HepG2 (cell line): ENCODE results near the gene TSPAN8. TPM values are rescaled to one million over a fixed set of nuclear protein-coding genes. Genes with fewer than 3 reads are reported as not detected.

Experiments
- ATAC-seq: fragments of 200-7000 bp; cut with Tn5 transposase; 3 replicates; pipeline ENCODE4 v1.9.1; 2020; ENCODE audit warnings: mild to moderate bottlenecking, moderate library complexity
- BruUV-seq: library from RNA; stranded (reverse); fragments of 400-500 nt; replicated peaks from 2 replicates; lab custom pipeline; 2021; lab: Mats Ljungman, UMichigan
- CTCF ChIA-PET: fragments of 300-600 bp; formaldehyde crosslinking; extraction: SDS; loops from one replicate; lab custom pipeline; 2021; ENCODE audit warnings: low total read pairs, inconsistent platforms, low intra/inter-chr PET ratio; lab: Yijun Ruan, JAX
- POLR2A ChIA-PET: fragments of 350-600 bp; sonication (Branson Sonifier 250); formaldehyde crosslinking; loops from one replicate; lab custom pipeline; 2020; ENCODE audit warnings: antibody characterized with exemption, inconsistent platforms; lab: Yijun Ruan, JAX
- DNase-seq: peaks from one replicate; pipeline ENCODE4 v3.0.0-alpha.2; 2015; ENCODE audit warnings: low spot score
- FAIRE-seq: peaks from 3 replicates; lab custom pipeline; 2011; peaks lifted over from hg19 to GRCh38; lab: Jason Lieb, UNC
- H2AFZ ChIP-seq: one replicate; pipeline ENCODE4 v1.6.1; 2011; ENCODE audit warnings: low read length, inconsistent platforms
- H3K27ac ChIP-seq: fragments of 300-600 bp; 3 replicates; pipeline ENCODE4 v1.8.0; 2011; ENCODE audit warnings: mixed run types, mild to moderate bottlenecking, mixed read lengths, low read length, inconsistent platforms; ENCODE audit not compliant: insufficient read depth; ENCODE audit errors: extremely low read length
- H3K27me3 ChIP-seq, 2 experiments: fragments of 200-600 bp in 1 of 2; 2 replicates in 1 of 2; 3 replicates in 1 of 2; pipeline versions ENCODE4 v1.6.0 to v1.8.0; 2011; ENCODE audit warnings: low read length in 2 of 2, mild to moderate bottlenecking in 2 of 2, moderate library complexity in 2 of 2, inconsistent platforms in 1 of 2; ENCODE audit not compliant: insufficient read depth in 2 of 2, control insufficient read depth in 1 of 2
- H3K36me3 ChIP-seq, 2 experiments: fragments of 200-600 bp in 1 of 2; replicated peaks in 1 of 2; 2 replicates in 1 of 2; 3 replicates in 1 of 2; pipeline versions ENCODE4 v1.5.1 to v1.8.0; 2011; ENCODE audit warnings: low read length in 2 of 2, inconsistent platforms in 1 of 2; ENCODE audit not compliant: insufficient read depth in 2 of 2, control insufficient read depth in 1 of 2
- H3K4me1 ChIP-seq: 2 replicates; pipeline ENCODE4 v1.5.1; 2012; ENCODE audit warnings: low read length, inconsistent platforms; ENCODE audit not compliant: insufficient read depth
- H3K4me2 ChIP-seq: 2 replicates; pipeline ENCODE4 v1.6.0; 2011; ENCODE audit warnings: low read depth, low read length, inconsistent platforms
- H3K4me3 ChIP-seq, 3 experiments: fragments of 200-600 bp in 1 of 3; sonication (generic), shearing (Covaris generic) in 1 of 3; replicated peaks in 1 of 3; 2 replicates each; pipeline ENCODE4 v1.5.1; 2011 to 2016; ENCODE audit warnings: low read length in 3 of 3, inconsistent platforms in 2 of 3, low read depth in 2 of 3, mild to moderate bottlenecking in 2 of 3, control low read depth in 1 of 3, mixed read lengths in 1 of 3; ENCODE audit not compliant: insufficient read depth in 1 of 3
- H3K79me2 ChIP-seq: one replicate; pipeline ENCODE4 v1.6.1; 2011; ENCODE audit warnings: low read length, inconsistent platforms; ENCODE audit not compliant: insufficient read depth
- H3K9ac ChIP-seq: 2 replicates; pipeline ENCODE4 v1.6.0; 2011; ENCODE audit warnings: mild to moderate bottlenecking, low read depth, low read length, inconsistent platforms; ENCODE audit not compliant: insufficient read depth
- H3K9me3 ChIP-seq: 2 replicates; pipeline ENCODE4 v1.5.1; 2012; ENCODE audit warnings: mild to moderate bottlenecking, low read length
- H4K20me1 ChIP-seq: 2 replicates; pipeline ENCODE4 v1.6.0; 2011; ENCODE audit warnings: inconsistent platforms, mild to moderate bottlenecking, low read length, moderate library complexity; ENCODE audit not compliant: insufficient read depth
- CHD2 ChIP-seq: IDR thresholded peaks from 2 replicates; pipeline ENCODE4 v1.6.1; 2011; ENCODE audit warnings: low read depth, low read length, improper control_type of control experiment
- CHD4 ChIP-seq: fragments of 200-600 bp; sonication (generic); IDR thresholded peaks from 2 replicates; pipeline ENCODE4 v1.7.0; 2017; ENCODE audit warnings: mild to moderate bottlenecking, low read length, borderline replicate concordance
- FOXA1 ChIP-seq, 2 experiments: fragments of 450-650 bp in 1 of 2; sonication (generic) in 1 of 2; formaldehyde crosslinking in 1 of 2; IDR thresholded peaks; 2 replicates each; pipeline versions ENCODE4 v1.4.0 to v1.6.1; 2016 to 2020; ENCODE audit warnings: missing genetic modification reagents in 1 of 2
- FOXA3 ChIP-seq: IDR thresholded peaks from 2 replicates; pipeline ENCODE4 v1.6.1; 2016; ENCODE audit warnings: missing genetic modification reagents, missing compliant biosample characterization
- GATAD2A ChIP-seq: IDR thresholded peaks from 2 replicates; pipeline ENCODE4 v1.6.1; 2016
- NFE2L2 ChIP-seq: fragments of 150-350 bp; IDR thresholded peaks from 2 replicates; pipeline ENCODE4 v1.6.1; 2014; ENCODE audit warnings: low read length
- NR2F6 ChIP-seq, 2 experiments: IDR thresholded peaks; 2 replicates each; pipeline ENCODE4 v1.6.1; 2016; ENCODE audit warnings: antibody characterized with exemption in 1 of 2, mild to moderate bottlenecking in 1 of 2
- SOX13 ChIP-seq, 3 experiments: fragments of 450-650 bp in 1 of 3; sonication (generic) in 1 of 3; formaldehyde crosslinking in 1 of 3; IDR thresholded peaks in 2 of 3; conservative IDR thresholded peaks in 1 of 3; 2 replicates each; pipeline versions ENCODE4 v1.5.0 to v1.6.1; 2016 to 2020; ENCODE audit warnings: antibody characterized with exemption in 1 of 3, mild to moderate bottlenecking in 1 of 3, missing compliant biosample characterization in 1 of 3, missing genetic modification reagents in 1 of 3, moderate library complexity in 1 of 3
- TCF7L2 ChIP-seq: IDR thresholded peaks from 2 replicates; pipeline ENCODE4 v1.6.1; 2011; ENCODE audit warnings: mild to moderate bottlenecking, low read depth, low read length, moderate library complexity
- THAP11 ChIP-seq: IDR thresholded peaks from 2 replicates; pipeline ENCODE4 v1.6.1; 2016; ENCODE audit warnings: missing biosample characterization, missing genetic modification reagents
- ZNF337 ChIP-seq: sonication (generic); formaldehyde crosslinking; IDR thresholded peaks from 2 replicates; pipeline ENCODE4 v1.5.1; 2020; ENCODE audit warnings: missing genetic modification reagents, low read depth, mild to moderate bottlenecking, borderline replicate concordance
- ZNF441 ChIP-seq: sonication (generic); formaldehyde crosslinking; IDR thresholded peaks from 2 replicates; pipeline ENCODE4 v1.7.0; 2021; ENCODE audit warnings: missing genetic modification reagents, borderline replicate concordance
- ZNF615 ChIP-seq: sonication (generic); formaldehyde crosslinking; IDR thresholded peaks from 2 replicates; pipeline ENCODE4 v1.5.0; 2020; ENCODE audit warnings: mild to moderate bottlenecking, missing genetic modification reagents, borderline replicate concordance
- WGBS: methylation state at CpG from one replicate; pipeline ENCODE4 v1.1.6; 2017; ENCODE audit warnings: low lambda C conversion rate; 5-methylcytosine and 5-hydroxymethylcytosine counted together
- in situ Hi-C: cut with HindIII; loops from 2 replicates; pipeline ENCODE4 v1.10.0; 2017; ENCODE audit warnings: low pct_unique_long_range_greater_than_20kb; ENCODE audit not compliant: extremely low pct_ligation_motif_present
- intact Hi-C: fragments of 100-400 bp; cut with micrococcal nuclease; formaldehyde crosslinking; loops from one replicate; pipeline ENCODE4 v1.10.0; 2022; ENCODE audit not compliant: unreplicated experiment
- polyA plus RNA-seq, 8 experiments: library from polyadenylated mRNA; depleted of rRNA in 3 of 8; stranded (reverse) in 7 of 8; unstranded in 1 of 8; fragments of >200 nt; fragmentation: Illumina TruSeq in 4 of 8; extraction: Trizol in 4 of 8; gene quantifications; 2 replicates each; pipeline versions ENCODE4 v1.2.1 to v1.2.3, GENCODE V29; 2011 to 2016; ENCODE audit warnings: low read depth in 4 of 8, missing spikeins in 1 of 8, mixed read lengths in 1 of 8; ENCODE audit not compliant: insufficient read depth in 1 of 8
- total RNA-seq, 5 experiments: library from RNA; depleted of rRNA; stranded (reverse); fragments of >200 nt; fragmentation: Illumina TruSeq; extraction: Trizol; gene quantifications; 2 replicates each; pipeline ENCODE4 v1.2.3, GENCODE V29; 2016; ENCODE audit warnings: low read depth in 1 of 5
- TF ChIP-seq, protein P1 (sequence below): sonication (generic); formaldehyde crosslinking; IDR thresholded peaks from 2 replicates; pipeline ENCODE4 v1.4.0; 2020; ENCODE audit warnings: mild to moderate bottlenecking, low read depth, missing genetic modification reagents
- TF ChIP-seq, protein P2 (sequence below): IDR thresholded peaks from 2 replicates; pipeline ENCODE4 v1.6.1; 2016; ENCODE audit warnings: missing biosample characterization, missing genetic modification reagents, low read depth

The TSPAN8 gene
- total and polyA plus RNA-seq, 2 of the 13 experiments (the other 11 are each of a cell fraction or from before 2014, with no cell fraction given) = 3.4 to 3.9 TPM

DNA sequence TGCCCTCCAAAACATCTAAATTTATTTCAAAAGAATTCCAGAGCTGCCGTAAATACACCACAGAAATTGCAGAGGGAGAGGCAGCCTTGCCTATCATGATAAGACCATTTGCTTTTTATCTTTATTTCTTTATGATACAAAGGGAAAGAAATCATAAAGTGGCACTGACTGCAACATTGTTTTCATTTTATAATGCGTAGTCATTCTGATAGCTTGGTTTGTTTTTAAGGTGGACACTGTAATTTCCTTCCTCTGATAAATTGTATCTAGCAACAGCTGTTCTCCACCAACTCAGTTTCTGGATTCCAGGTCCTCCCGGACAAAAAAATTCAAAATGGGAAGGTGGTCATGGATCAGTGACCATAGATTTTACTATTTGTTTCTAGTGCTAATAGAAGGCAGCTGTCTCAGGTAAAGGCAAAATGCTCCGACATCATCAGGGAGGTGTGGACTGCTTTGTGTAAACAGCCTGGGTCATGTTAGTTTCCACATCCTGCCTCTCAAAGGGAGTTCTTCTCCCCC is 623 bp upstream of the TSPAN8 start:
- DNase-seq = peak; percentile 54
- no peak for ATAC-seq
- peak overlapping the region; percentile 31 for H2AFZ ChIP-seq
- no peak for FAIRE-seq
- no peaks in the 10 kb centered on the region for H3K9me3 ChIP-seq
- H3K79me2 ChIP-seq = no peaks in the 10 kb centered on the region
- no peaks in the 10 kb centered on the region for H4K20me1 ChIP-seq
- peak overlapping the region; percentile 54 for H3K27ac ChIP-seq
- peaks cover 88% of the 10 kb centered on the region for H3K4me1 ChIP-seq
- intact Hi-C loops (loop anchor here (2.0 to 10.0 kb wide), 2 partner anchors 20 to 276 kb away; partner anchors contain the start of gene LGR5), in situ Hi-C loops (no loop called here)
- H3K9ac ChIP-seq = peak overlapping the region; percentile 32; the same call in 1 of the 2 replicates
- POLR2A ChIA-PET = no interaction called here
- BruUV-seq = no TSS peak
- H3K4me3 ChIP-seq = no peak overlapping the region; a peak in 1 of 6 replicates
- peak overlapping the region; percentile 48 for H3K4me2 ChIP-seq
- WGBS = 25% methylated on average over 4 of the region's 4 CpGs
- CTCF ChIA-PET = no interaction called here
- no peaks in the 10 kb centered on the region for H3K36me3 ChIP-seq
- no peaks in the 10 kb centered on the region for H3K27me3 ChIP-seq
- TF ChIP-seq FOXA3 (CRISPR knock-in tag) = peak; percentile 89
- TF ChIP-seq NFE2L2 = 0 out of 2 replicates have a peak, but pooled peaks have one; percentile 2
- TF ChIP-seq ZNF441 (CRISPR knock-in tag) = no peak
- peak; percentile 54 for TF ChIP-seq GATAD2A (CRISPR knock-in tag)
- no peak; the same call in 1 of the 2 replicates for TF ChIP-seq CHD4
- no peak for TF ChIP-seq SOX13 (IDR thresholded peaks at IDR 0.05)
- 0 out of 4 replicates have a peak, but pooled peaks of 1 of the 2 experiments have one; percentile 19 for TF ChIP-seq SOX13 (CRISPR knock-in tag; conservative IDR thresholded peaks at IDR 0.05 in 1 of 2, IDR thresholded peaks at IDR 0.05 in 1 of 2)
- TF ChIP-seq THAP11 = 0 out of 2 replicates have a peak, but pooled peaks have one; percentile 15
- TF ChIP-seq FOXA1 (IDR thresholded peaks at IDR 0.05) = no peak
- TF ChIP-seq FOXA1 (CRISPR knock-in tag; IDR thresholded peaks at IDR 0.05) = peak; percentile 80
- TF ChIP-seq, protein P1, sequence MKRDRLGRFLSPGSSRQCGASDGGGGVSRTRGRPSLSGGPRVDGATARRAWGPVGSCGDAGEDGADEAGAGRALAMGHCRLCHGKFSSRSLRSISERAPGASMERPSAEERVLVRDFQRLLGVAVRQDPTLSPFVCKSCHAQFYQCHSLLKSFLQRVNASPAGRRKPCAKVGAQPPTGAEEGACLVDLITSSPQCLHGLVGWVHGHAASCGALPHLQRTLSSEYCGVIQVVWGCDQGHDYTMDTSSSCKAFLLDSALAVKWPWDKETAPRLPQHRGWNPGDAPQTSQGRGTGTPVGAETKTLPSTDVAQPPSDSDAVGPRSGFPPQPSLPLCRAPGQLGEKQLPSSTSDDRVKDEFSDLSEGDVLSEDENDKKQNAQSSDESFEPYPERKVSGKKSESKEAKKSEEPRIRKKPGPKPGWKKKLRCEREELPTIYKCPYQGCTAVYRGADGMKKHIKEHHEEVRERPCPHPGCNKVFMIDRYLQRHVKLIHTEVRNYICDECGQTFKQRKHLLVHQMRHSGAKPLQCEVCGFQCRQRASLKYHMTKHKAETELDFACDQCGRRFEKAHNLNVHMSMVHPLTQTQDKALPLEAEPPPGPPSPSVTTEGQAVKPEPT (CRISPR knock-in tag) = 0 out of 2 replicates have a peak, but pooled peaks have one; percentile 46
- TF ChIP-seq NR2F6 (IDR thresholded peaks at IDR 0.05) = no peak
- TF ChIP-seq NR2F6 (CRISPR knock-in tag; IDR thresholded peaks at IDR 0.05) = peak; percentile 25; the same call in 1 of the 2 replicates
- TF ChIP-seq, protein P2, sequence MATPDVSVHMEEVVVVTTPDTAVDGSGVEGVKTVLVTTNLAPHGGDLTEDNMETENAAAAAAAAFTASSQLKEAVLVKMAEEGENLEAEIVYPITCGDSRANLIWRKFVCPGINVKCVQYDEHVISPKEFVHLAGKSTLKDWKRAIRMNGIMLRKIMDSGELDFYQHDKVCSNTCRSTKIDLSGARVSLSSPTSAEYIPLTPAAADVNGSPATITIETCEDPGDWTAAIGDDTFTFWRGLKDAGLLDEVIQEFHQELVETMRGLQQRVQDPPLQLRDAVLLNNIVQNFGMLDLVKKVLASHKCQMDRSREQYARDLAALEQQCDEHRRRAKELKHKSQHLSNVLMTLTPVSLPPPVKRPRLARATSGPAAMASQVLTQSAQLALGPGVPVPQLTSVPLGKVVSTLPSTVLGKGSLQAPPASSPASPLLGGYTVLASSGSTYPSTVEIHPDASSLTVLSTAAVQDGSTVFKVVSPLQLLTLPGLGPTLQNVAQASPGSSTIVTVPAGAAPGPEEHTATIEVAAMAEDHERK (CRISPR knock-in tag) = no peak
- TF ChIP-seq TCF7L2 = no peak
- no peak for TF ChIP-seq ZNF615
- TF ChIP-seq CHD2 = no peak
- TF ChIP-seq ZNF337 (CRISPR knock-in tag) = no peak
